Testis (tissue), 3 donors: ENCODE measurements around the gene RBX1. TPM values are rescaled to one million over a fixed set of nuclear protein-coding genes. Genes with fewer than 3 reads are reported as not detected.

Experiments
- DNase-seq: peaks from one replicate; pipeline ENCODE4 v3.0.0-alpha.2; 2019
- H3K27ac ChIP-seq, 2 donors: fragments of 200-600 bp; sonication (generic); one replicate each; pipeline ENCODE4 v1.5.1; 2019
- H3K27me3 ChIP-seq: fragments of 200-600 bp; sonication (generic); one replicate; pipeline ENCODE4 v1.5.1; 2019
- H3K36me3 ChIP-seq: fragments of 200-600 bp; sonication (generic); one replicate; pipeline ENCODE4 v1.5.1; 2017; ENCODE audit warnings: low read depth; ENCODE audit errors: missing control alignments
- H3K4me1 ChIP-seq: fragments of 200-600 bp; sonication (generic); one replicate; pipeline ENCODE4 v1.5.1; 2019
- H3K4me3 ChIP-seq, 2 donors: fragments of 200-600 bp; sonication (generic); one replicate each; pipeline ENCODE4 v1.5.1; 2017 to 2019
- H3K9me3 ChIP-seq: fragments of 200-600 bp; sonication (generic); one replicate; pipeline ENCODE4 v1.5.1; 2017
- POLR2A ChIP-seq: fragments of 450-650 bp; IDR thresholded peaks from one replicate; pipeline ENCODE4 v1.6.1; 2017; ENCODE audit warnings: antibody characterized with exemption, mild to moderate bottlenecking, moderate library complexity
- WGBS, 2 donors: methylation state at CpG; one replicate each; pipeline ENCODE4 v1.1.5; 2018; 5-methylcytosine and 5-hydroxymethylcytosine counted together
- intact Hi-C: fragments of 100-400 bp; cut with DNase I; formaldehyde crosslinking; loops from one replicate; pipeline ENCODE4 v1.15.1; 2023; ENCODE audit warnings: low total_unique reads
- polyA plus RNA-seq: library from polyadenylated mRNA; stranded (reverse); fragments of 350-450 nt; fragmentation: Illumina TruSeq; extraction: RNeasy Lipid Tissue Mini Kit (QIAGEN cat#74804); gene quantifications from one replicate; pipeline ENCODE4 v1.2.3, GENCODE V29; 2014; ENCODE audit warnings: low read depth, low replicate concordance; ENCODE audit not compliant: insufficient read depth
- total RNA-seq, 2 donors: library from RNA; depleted of rRNA; stranded (reverse); fragments of >200 nt; gene quantifications; one replicate each; pipeline ENCODE4 v1.2.3, GENCODE V29; 2016
- TF ChIP-seq, protein P1 (sequence below), 3 experiments: fragments of 450-650 bp in 2 of 3; fragments of 200-600 bp in 1 of 3; sonication (generic) in 1 of 3; IDR thresholded peaks; one replicate each; pipeline ENCODE4 v1.5.1; 2016 to 2019; ENCODE audit warnings: antibody characterized with exemption in 3 of 3, mild to moderate bottlenecking in 2 of 3, moderate library complexity in 1 of 3

Gene RBX1
- total and polyA plus RNA-seq, 3 donors from 2014 or later = 44.3 to 47.1 (median 45.2) TPM

DNA sequence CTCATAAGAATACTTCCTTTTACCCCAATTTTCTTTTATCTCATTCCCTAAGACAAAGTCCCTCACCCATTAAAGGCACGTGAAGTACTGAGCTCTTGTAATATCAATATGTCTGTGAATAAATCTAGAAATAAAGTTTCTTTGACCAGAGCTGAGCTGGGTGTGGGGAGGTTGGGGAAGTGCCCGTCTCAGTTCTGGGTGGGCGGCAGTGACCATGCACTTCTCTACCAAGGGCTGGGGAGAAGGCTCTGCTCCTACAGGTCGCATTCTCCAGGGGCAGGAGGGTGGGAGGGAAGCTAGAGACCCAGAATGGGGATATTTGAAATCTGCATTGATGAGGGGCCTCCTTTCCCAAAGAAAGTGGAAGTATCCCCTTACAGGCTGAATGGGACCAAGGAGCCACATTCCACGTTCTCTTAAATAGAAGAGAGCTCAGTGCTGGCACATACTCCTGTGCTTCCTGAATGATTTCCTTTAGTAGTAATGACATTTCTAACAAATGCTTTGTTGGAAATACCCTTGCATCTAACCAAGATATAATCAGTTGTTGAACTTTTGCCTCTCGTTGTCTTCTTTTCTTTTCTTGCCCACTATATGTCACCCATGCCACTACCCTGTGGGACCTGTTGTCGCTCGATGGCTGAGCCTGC lies 16.1 kb downstream of the RBX1 start:
- Histone ChIP-seq H3K4me3 (no peak overlapping the region), H3K27me3 (no peaks in the 10 kb centered on the region), H3K9me3 (no peaks in the 10 kb centered on the region), H3K27ac (no peak overlapping the region), H3K4me1 (no peaks in the 10 kb centered on the region), H3K36me3 (no peaks in the 10 kb centered on the region)
- intact Hi-C loops = no loop called here
- no peak for TF ChIP-seq POLR2A
- TF ChIP-seq, protein P1, sequence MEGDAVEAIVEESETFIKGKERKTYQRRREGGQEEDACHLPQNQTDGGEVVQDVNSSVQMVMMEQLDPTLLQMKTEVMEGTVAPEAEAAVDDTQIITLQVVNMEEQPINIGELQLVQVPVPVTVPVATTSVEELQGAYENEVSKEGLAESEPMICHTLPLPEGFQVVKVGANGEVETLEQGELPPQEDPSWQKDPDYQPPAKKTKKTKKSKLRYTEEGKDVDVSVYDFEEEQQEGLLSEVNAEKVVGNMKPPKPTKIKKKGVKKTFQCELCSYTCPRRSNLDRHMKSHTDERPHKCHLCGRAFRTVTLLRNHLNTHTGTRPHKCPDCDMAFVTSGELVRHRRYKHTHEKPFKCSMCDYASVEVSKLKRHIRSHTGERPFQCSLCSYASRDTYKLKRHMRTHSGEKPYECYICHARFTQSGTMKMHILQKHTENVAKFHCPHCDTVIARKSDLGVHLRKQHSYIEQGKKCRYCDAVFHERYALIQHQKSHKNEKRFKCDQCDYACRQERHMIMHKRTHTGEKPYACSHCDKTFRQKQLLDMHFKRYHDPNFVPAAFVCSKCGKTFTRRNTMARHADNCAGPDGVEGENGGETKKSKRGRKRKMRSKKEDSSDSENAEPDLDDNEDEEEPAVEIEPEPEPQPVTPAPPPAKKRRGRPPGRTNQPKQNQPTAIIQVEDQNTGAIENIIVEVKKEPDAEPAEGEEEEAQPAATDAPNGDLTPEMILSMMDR (IDR thresholded peaks at IDR 0.05) = no peak
- no peak for DNase-seq
- WGBS, 2 donors = 89 to 91% methylated on average over 8 of the region's 8 CpGs

DNA sequence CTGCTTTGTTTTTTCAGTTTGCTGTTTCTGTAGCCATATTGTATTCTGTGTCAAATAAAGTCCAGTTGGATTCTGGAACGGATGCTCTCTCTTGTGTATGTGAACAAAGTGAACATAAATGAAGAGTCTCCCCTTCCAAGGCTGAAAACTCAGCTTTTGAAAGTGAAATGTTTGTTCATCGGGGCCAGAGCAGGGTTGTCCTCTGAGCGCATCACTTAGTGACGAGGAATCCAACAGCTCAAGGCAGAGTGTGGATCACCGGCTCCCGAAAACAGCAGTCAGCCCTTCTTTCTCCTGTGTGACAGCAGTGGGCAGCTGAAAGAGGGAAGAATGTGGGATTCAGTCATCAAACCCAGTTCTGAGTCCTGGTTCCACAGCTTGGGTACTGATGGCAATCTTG lies 21.4 kb downstream of the RBX1 start:
- no peaks in the 10 kb centered on the region for H3K36me3 ChIP-seq
- DNase-seq = no peak
- TF ChIP-seq POLR2A = no peak
- TF ChIP-seq, protein P1 (IDR thresholded peaks at IDR 0.05) = no peak
- H3K9me3 ChIP-seq = no peaks in the 10 kb centered on the region
- no peaks in the 10 kb centered on the region for H3K27me3 ChIP-seq
- WGBS, 2 donors = 76 to 91% methylated on average over 6 of the region's 6 CpGs
- peaks cover 2% of the 10 kb centered on the region for H3K4me1 ChIP-seq
- intact Hi-C loops = no loop called here
- H3K27ac ChIP-seq = no peak overlapping the region
- H3K4me3 ChIP-seq = no peak overlapping the region

- intact Hi-C loops = no loop called here
- Histone ChIP-seq H3K27ac (no peak overlapping the region), H3K36me3 (no peaks in the 10 kb centered on the region), H3K9me3 (no peaks in the 10 kb centered on the region), H3K4me3 (no peak overlapping the region), H3K4me1 (peaks cover 2% of the 10 kb centered on the region), H3K27me3 (no peaks in the 10 kb centered on the region)
- DNase-seq = no peak
- TF ChIP-seq, protein P1 (IDR thresholded peaks at IDR 0.05) = no peak
- TF ChIP-seq POLR2A = no peak
- 89 to 95% methylated on average over 13 of the region's 13 CpGs for WGBS, 2 donors
These were observed 22.0 kb downstream of the RBX1 start for GRCh38 chr22:40973144-40973543.

DNA sequence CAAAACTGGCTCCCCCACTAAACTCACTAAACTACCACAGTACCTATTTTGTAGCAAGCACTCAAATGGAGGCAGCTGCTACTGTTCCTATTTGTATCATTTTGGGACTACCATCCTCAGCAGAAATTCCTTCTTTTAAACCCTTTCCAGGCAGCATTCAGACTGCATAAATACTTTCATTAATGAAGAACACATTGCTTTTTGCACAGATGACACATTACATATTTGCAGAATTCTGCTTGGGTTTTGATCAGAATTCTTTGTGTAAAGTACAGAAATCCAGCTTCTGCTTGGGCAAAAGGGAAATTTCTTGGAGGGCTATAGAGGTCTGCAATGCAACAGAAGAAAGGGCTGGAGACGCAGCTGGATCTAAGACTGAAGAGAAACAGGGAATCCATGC lies 24.2 kb downstream of the RBX1 start:
- peaks cover 2% of the 10 kb centered on the region for H3K4me1 ChIP-seq
- intact Hi-C loops = no loop called here
- H3K36me3 ChIP-seq = no peaks in the 10 kb centered on the region

More for the DNA sequence above, 24.2 kb downstream of the RBX1 start:
- no peak overlapping the region for H3K27ac ChIP-seq
- H3K27me3 ChIP-seq = no peaks in the 10 kb centered on the region
- WGBS, 2 donors = 14 to 48% methylated on average over 1 of the region's 1 CpG
- DNase-seq = no peak
- TF ChIP-seq, protein P1 (IDR thresholded peaks at IDR 0.05) = no peak
- TF ChIP-seq POLR2A = no peak
- H3K4me3 ChIP-seq = no peak overlapping the region
- no peaks in the 10 kb centered on the region for H3K9me3 ChIP-seq
